ENCODE data around the gene E2F3. TPM values are rescaled to one million over a fixed set of nuclear protein-coding genes. Genes with fewer than 3 reads are reported as not detected.

E2F3 gene
- total RNA-seq, 1 experiment from 2014 or later: 13.8 TPM

GRCh38 chr6:20440296-20440695 is 38.6 kb downstream of the E2F3 start:
- Histone ChIP-seq H3K36me3 (ENCODE audit: insufficient read depth, low read length) (peaks cover 7% of the 10 kb centered on the region; the same call in 1 of the 2 replicates), H3K9ac (ENCODE audit: low read length) (no peak overlapping the region), H3K9me3 (ENCODE audit: low read length) (no peaks in the 10 kb centered on the region), H3K4me3 (ENCODE audit: low read length) (no peak overlapping the region), H4K20me1 (ENCODE audit: insufficient read depth, low read depth, low read length) (0 out of 2 replicates have a peak, but pooled peaks cover 9% of the 10 kb centered on the region), H3K9me2 (replicated peaks; ENCODE audit: insufficient read depth, low read length) (no peaks in the 10 kb centered on the region), H3K4me1 (ENCODE audit: low read length) (peaks cover 21% of the 10 kb centered on the region), H2AFZ (ENCODE audit: low read length) (no peak overlapping the region), H3K27ac (ENCODE audit: low read length) (no peak overlapping the region), H3K27me3 (ENCODE audit: low read length) (no peaks in the 10 kb centered on the region), H3K4me2 (ENCODE audit: low read depth, low read length, poor library complexity, severe bottlenecking) (no peak overlapping the region), H3K79me2 (ENCODE audit: low read length) (peaks cover 98% of the 10 kb centered on the region)
- DNase-seq: no peak

- Histone ChIP-seq H3K9ac (ENCODE audit: low read length) (no peak overlapping the region), H3K4me2 (ENCODE audit: low read depth, low read length, poor library complexity, severe bottlenecking) (no peak overlapping the region), H3K27me3 (ENCODE audit: low read length) (no peaks in the 10 kb centered on the region), H3K4me3 (ENCODE audit: low read length) (no peak overlapping the region), H3K79me2 (ENCODE audit: low read length) (peaks cover 100% of the 10 kb centered on the region), H3K9me3 (ENCODE audit: low read length) (no peaks in the 10 kb centered on the region), H3K4me1 (ENCODE audit: low read length) (peaks cover 21% of the 10 kb centered on the region), H2AFZ (ENCODE audit: low read length) (no peak overlapping the region), H4K20me1 (ENCODE audit: insufficient read depth, low read depth, low read length) (peaks cover 9% of the 10 kb centered on the region; the same call in 1 of the 2 replicates), H3K9me2 (replicated peaks; ENCODE audit: insufficient read depth, low read length) (no peaks in the 10 kb centered on the region), H3K36me3 (ENCODE audit: insufficient read depth, low read length) (peaks cover 7% of the 10 kb centered on the region; the same call in 1 of the 2 replicates), H3K27ac (ENCODE audit: low read length) (no peak overlapping the region)
- no peak for DNase-seq
Measured at GRCh38 chr6:20441236-20441635, 39.6 kb downstream of the E2F3 start.

GRCh38 chr6:20441921-20442320 is 40.2 kb downstream of the E2F3 start:
- Histone ChIP-seq H4K20me1 (ENCODE audit: insufficient read depth, low read depth, low read length) (peaks cover 9% of the 10 kb centered on the region; the same call in 1 of the 2 replicates), H3K4me1 (ENCODE audit: low read length) (peaks cover 17% of the 10 kb centered on the region), H3K9ac (ENCODE audit: low read length) (no peak overlapping the region), H2AFZ (ENCODE audit: low read length) (no peak overlapping the region), H3K9me3 (ENCODE audit: low read length) (no peaks in the 10 kb centered on the region), H3K9me2 (replicated peaks; ENCODE audit: insufficient read depth, low read length) (no peaks in the 10 kb centered on the region), H3K27ac (ENCODE audit: low read length) (no peak overlapping the region), H3K4me3 (ENCODE audit: low read length) (no peak overlapping the region), H3K27me3 (ENCODE audit: low read length) (no peaks in the 10 kb centered on the region), H3K36me3 (ENCODE audit: insufficient read depth, low read length) (peaks cover 7% of the 10 kb centered on the region; the same call in 1 of the 2 replicates), H3K79me2 (ENCODE audit: low read length) (peaks cover 100% of the 10 kb centered on the region), H3K4me2 (ENCODE audit: low read depth, low read length, poor library complexity, severe bottlenecking) (no peak overlapping the region)
- no peak for DNase-seq

- H3K4me3 ChIP-seq (ENCODE audit: low read length): no peak overlapping the region
- peaks cover 2% of the 10 kb centered on the region; the same call in 1 of the 2 replicates for H3K36me3 ChIP-seq (ENCODE audit: insufficient read depth, low read length)
- DNase-seq: no peak
- no peak overlapping the region for H3K9ac ChIP-seq (ENCODE audit: low read length)
- no peaks in the 10 kb centered on the region for H3K27me3 ChIP-seq (ENCODE audit: low read length)
- H4K20me1 ChIP-seq (ENCODE audit: insufficient read depth, low read depth, low read length): no peaks in the 10 kb centered on the region; the same call in 1 of the 2 replicates
- H3K4me1 ChIP-seq (ENCODE audit: low read length): peaks cover 5% of the 10 kb centered on the region
- H3K9me2 ChIP-seq (replicated peaks; ENCODE audit: insufficient read depth, low read length): no peaks in the 10 kb centered on the region
- H3K27ac ChIP-seq (ENCODE audit: low read length): no peak overlapping the region
- no peaks in the 10 kb centered on the region for H3K9me3 ChIP-seq (ENCODE audit: low read length)
- H2AFZ ChIP-seq (ENCODE audit: low read length): no peak overlapping the region
- H3K79me2 ChIP-seq (ENCODE audit: low read length): peaks cover 100% of the 10 kb centered on the region
- H3K4me2 ChIP-seq (ENCODE audit: low read depth, low read length, poor library complexity, severe bottlenecking): no peak overlapping the region
Measured at GRCh38 chr6:20444786-20445271, 43.1 kb downstream of the E2F3 start.

- H3K27ac ChIP-seq (ENCODE audit: low read length): no peak overlapping the region
- H3K36me3 ChIP-seq (ENCODE audit: insufficient read depth, low read length): peaks cover 7% of the 10 kb centered on the region; the same call in 1 of the 2 replicates
- no peak for DNase-seq
- H3K79me2 ChIP-seq (ENCODE audit: low read length): peaks cover 100% of the 10 kb centered on the region
- H3K27me3 ChIP-seq (ENCODE audit: low read length): no peaks in the 10 kb centered on the region
- H3K9ac ChIP-seq (ENCODE audit: low read length): no peak overlapping the region
- no peaks in the 10 kb centered on the region for H3K9me3 ChIP-seq (ENCODE audit: low read length)
- H3K4me2 ChIP-seq (ENCODE audit: low read depth, low read length, poor library complexity, severe bottlenecking): no peak overlapping the region
- H3K4me3 ChIP-seq (ENCODE audit: low read length): no peak overlapping the region
- H3K9me2 ChIP-seq (replicated peaks; ENCODE audit: insufficient read depth, low read length): no peaks in the 10 kb centered on the region
- peaks cover 4% of the 10 kb centered on the region; the same call in 1 of the 2 replicates for H4K20me1 ChIP-seq (ENCODE audit: insufficient read depth, low read depth, low read length)
- H3K4me1 ChIP-seq (ENCODE audit: low read length): peaks cover 8% of the 10 kb centered on the region
- H2AFZ ChIP-seq (ENCODE audit: low read length): no peak overlapping the region
Measured at GRCh38 chr6:20447157-20447556, 45.5 kb downstream of the E2F3 start.

- Histone ChIP-seq H3K79me2 (ENCODE audit: low read length) (peaks cover 100% of the 10 kb centered on the region), H3K9ac (ENCODE audit: low read length) (no peak overlapping the region), H3K4me3 (ENCODE audit: low read length) (no peak overlapping the region), H3K27me3 (ENCODE audit: low read length) (no peaks in the 10 kb centered on the region), H3K4me1 (ENCODE audit: low read length) (peaks cover 8% of the 10 kb centered on the region), H3K27ac (ENCODE audit: low read length) (no peak overlapping the region), H3K36me3 (ENCODE audit: insufficient read depth, low read length) (peaks cover 7% of the 10 kb centered on the region; the same call in 1 of the 2 replicates), H3K4me2 (ENCODE audit: low read depth, low read length, poor library complexity, severe bottlenecking) (no peak overlapping the region), H4K20me1 (ENCODE audit: insufficient read depth, low read depth, low read length) (peaks cover 7% of the 10 kb centered on the region; the same call in 1 of the 2 replicates), H3K9me3 (ENCODE audit: low read length) (no peaks in the 10 kb centered on the region), H3K9me2 (replicated peaks; ENCODE audit: insufficient read depth, low read length) (no peaks in the 10 kb centered on the region), H2AFZ (ENCODE audit: low read length) (no peak overlapping the region)
- no peak for DNase-seq
Measured at GRCh38 chr6:20447581-20448132, 46.0 kb downstream of the E2F3 start.

GRCh38 chr6:20448828-20449227 is 47.1 kb downstream of the E2F3 start:
- H4K20me1 ChIP-seq (ENCODE audit: insufficient read depth, low read depth, low read length): peaks cover 7% of the 10 kb centered on the region; the same call in 1 of the 2 replicates
- no peak overlapping the region for H3K4me2 ChIP-seq (ENCODE audit: low read depth, low read length, poor library complexity, severe bottlenecking)
- no peak for DNase-seq
- no peak overlapping the region for H2AFZ ChIP-seq (ENCODE audit: low read length)
- peaks cover 8% of the 10 kb centered on the region for H3K4me1 ChIP-seq (ENCODE audit: low read length)
- no peaks in the 10 kb centered on the region for H3K27me3 ChIP-seq (ENCODE audit: low read length)
- H3K36me3 ChIP-seq (ENCODE audit: insufficient read depth, low read length): peaks cover 14% of the 10 kb centered on the region; the same call in 1 of the 2 replicates
- H3K9me2 ChIP-seq (replicated peaks; ENCODE audit: insufficient read depth, low read length): no peaks in the 10 kb centered on the region
- no peak overlapping the region for H3K9ac ChIP-seq (ENCODE audit: low read length)
- peaks cover 100% of the 10 kb centered on the region for H3K79me2 ChIP-seq (ENCODE audit: low read length)
- H3K27ac ChIP-seq (ENCODE audit: low read length): no peak overlapping the region
- no peaks in the 10 kb centered on the region for H3K9me3 ChIP-seq (ENCODE audit: low read length)
- no peak overlapping the region for H3K4me3 ChIP-seq (ENCODE audit: low read length)

GRCh38 chr6:20454204-20454824 is 52.6 kb downstream of the E2F3 start:
- Histone ChIP-seq H3K9ac (ENCODE audit: low read length) (no peak overlapping the region), H3K27ac (ENCODE audit: low read length) (no peak overlapping the region), H4K20me1 (ENCODE audit: insufficient read depth, low read depth, low read length) (0 out of 2 replicates have a peak, but pooled peaks cover 7% of the 10 kb centered on the region), H3K4me1 (ENCODE audit: low read length) (peaks cover 4% of the 10 kb centered on the region), H3K9me3 (ENCODE audit: low read length) (no peaks in the 10 kb centered on the region), H2AFZ (ENCODE audit: low read length) (no peak overlapping the region), H3K79me2 (ENCODE audit: low read length) (peaks cover 100% of the 10 kb centered on the region), H3K27me3 (ENCODE audit: low read length) (no peaks in the 10 kb centered on the region), H3K9me2 (replicated peaks; ENCODE audit: insufficient read depth, low read length) (no peaks in the 10 kb centered on the region), H3K4me2 (ENCODE audit: low read depth, low read length, poor library complexity, severe bottlenecking) (no peak overlapping the region), H3K36me3 (ENCODE audit: insufficient read depth, low read length) (peaks cover 25% of the 10 kb centered on the region), H3K4me3 (ENCODE audit: low read length) (no peak overlapping the region)
- DNase-seq: no peak

Measured in Karpas-422 (cell line).